HG03520 (cell line): ENCODE data around the gene CASP12.

Source experiments
- ATAC-seq: cut with Tn5 transposase; IDR thresholded peaks from one replicate; pipeline ENCODE4 v1.9.1; 2021; ENCODE audit warnings: mild to moderate bottlenecking, moderate library complexity; ENCODE audit not compliant: unreplicated experiment

CASP12 gene

DNA sequence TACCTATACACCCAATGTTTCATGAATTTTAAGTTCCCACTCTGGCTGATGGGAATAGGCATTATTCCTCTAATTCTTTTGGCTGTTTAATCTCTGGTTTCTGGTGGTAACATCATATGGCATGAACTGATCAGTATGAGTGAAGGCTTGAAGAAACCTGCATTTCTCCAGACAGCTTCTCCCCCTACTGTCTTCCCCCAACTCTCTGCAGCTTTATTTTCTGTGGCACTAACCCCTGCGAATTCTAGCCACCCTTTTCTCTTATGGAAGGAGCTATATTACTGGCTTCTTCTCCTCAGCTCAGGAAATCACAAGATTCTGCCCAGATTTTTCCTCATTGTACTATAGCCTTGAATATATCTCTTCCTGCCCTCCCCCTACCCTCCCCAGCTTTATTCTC, 57.1 kb downstream of the CASP12 start:
- no peak for ATAC-seq

DNA sequence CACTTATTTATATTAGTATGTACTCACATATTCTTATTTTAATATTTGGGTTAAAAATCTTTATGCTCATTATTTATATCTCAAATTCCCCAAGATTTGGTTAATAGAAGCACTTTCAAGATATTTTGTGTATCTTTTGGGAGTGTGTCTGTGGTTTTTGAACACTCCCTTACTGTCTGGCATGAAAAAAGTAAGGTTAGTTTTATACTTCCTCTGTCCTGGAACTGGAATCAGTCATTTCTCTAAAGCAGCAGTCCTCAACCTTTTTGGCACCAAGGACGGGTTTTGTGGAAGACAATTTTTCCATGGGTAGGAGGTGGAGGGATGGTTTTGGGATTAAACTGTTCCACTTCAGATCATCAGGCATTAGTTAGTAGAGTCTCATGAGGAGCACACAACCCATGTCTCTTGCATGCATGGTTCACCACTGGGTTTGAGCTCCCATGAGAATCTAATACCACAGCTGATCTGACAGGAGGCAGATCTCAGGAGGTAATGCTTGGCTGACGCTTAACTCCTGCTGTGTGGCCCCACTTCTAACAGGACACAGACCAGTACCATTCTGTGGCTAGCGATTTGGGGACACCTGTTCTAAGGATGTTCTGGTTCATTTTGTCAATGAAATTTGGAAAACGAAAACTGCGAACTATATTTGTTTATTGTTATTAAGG, 60.2 kb downstream of the CASP12 start:
- ATAC-seq = no peak

DNA sequence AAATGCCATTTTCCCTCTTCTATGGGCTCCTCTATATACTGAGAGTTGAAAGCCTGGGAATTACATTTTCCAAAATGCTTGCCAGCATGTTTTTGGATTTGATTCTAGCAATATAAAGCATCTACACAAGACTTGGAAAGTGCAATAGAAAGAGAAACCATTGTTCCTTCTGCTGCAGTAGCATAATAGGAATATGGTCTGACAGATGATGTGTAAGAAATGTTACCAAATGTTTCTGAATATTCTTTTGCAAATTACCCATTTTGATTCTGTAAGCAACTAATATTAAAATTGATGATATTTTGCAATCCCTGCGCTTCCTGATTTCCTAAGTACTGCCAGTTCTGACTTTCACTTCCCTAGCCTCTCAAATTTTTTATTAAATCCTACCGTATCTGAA, 61.6 kb downstream of the CASP12 start:
- ATAC-seq = no peak
